Motor neuron (in vitro differentiated cells): ENCODE data around the gene ZGPAT. TPM values are rescaled to one million over a fixed set of nuclear protein-coding genes. Genes with fewer than 3 reads are reported as not detected.

Source experiments
- ATAC-seq, 8 experiments: fragments of 200-7000 bp; cut with Tn5 transposase; replicated peaks in 6 of 8; 2 replicates each; pipeline ENCODE4 v1.8.0; 2021; ENCODE audit warnings: mild to moderate bottlenecking in 8 of 8, moderate library complexity in 8 of 8
- H3K27ac ChIP-seq, 2 donors: fragments of 250-450 bp; sonication (Bioruptor Pico); 2 replicates each; pipeline ENCODE4 v1.9.0; 2021; ENCODE audit warnings: antibody characterized with exemption in 2 of 2, mild to moderate bottlenecking in 2 of 2, moderate library complexity in 1 of 2
- H3K4me1 ChIP-seq, 2 donors: fragments of 250-450 bp; sonication (Bioruptor Pico); replicated peaks in 1 of 2; 2 replicates each; pipeline ENCODE4 v1.6.1; 2021; ENCODE audit warnings: antibody characterized with exemption in 2 of 2, mild to moderate bottlenecking in 2 of 2, moderate library complexity in 1 of 2
- H3K4me3 ChIP-seq, 5 donors: fragments of 250-450 bp; sonication (Bioruptor Pico); 2 replicates each; pipeline ENCODE4 v1.9.0; 2021; ENCODE audit warnings: antibody characterized with exemption in 5 of 5, mild to moderate bottlenecking in 5 of 5, moderate library complexity in 4 of 5
- WGBS, 10 experiments: fragments of 450-650 bp; shearing (Covaris generic); methylation state at CpG; one replicate each; pipeline ENCODE4 v1.0.0; 2022; 5-methylcytosine and 5-hydroxymethylcytosine counted together
- in situ Hi-C, 9 experiments: fragments of 400-800 bp; cut with MboI; loops; one replicate each; pipeline ENCODE4 v1.15.0; 2021; ENCODE audit warnings: low sequenced_read_pairs in 9 of 9, low pct_unique_long_range_greater_than_20kb in 2 of 9; ENCODE audit not compliant: unreplicated experiment in 9 of 9
- total RNA-seq, 8 experiments: library from RNA; unstranded; fragments of 300-600 nt; gene quantifications; 2 replicates each; pipeline versions ENCODE4 v1.2.3 to v1.2.4, GENCODE V29; 2022

The ZGPAT gene
- total RNA-seq, 8 experiments from 2014 or later = 10.4 to 28.3 (median 15.7) TPM

DNA sequence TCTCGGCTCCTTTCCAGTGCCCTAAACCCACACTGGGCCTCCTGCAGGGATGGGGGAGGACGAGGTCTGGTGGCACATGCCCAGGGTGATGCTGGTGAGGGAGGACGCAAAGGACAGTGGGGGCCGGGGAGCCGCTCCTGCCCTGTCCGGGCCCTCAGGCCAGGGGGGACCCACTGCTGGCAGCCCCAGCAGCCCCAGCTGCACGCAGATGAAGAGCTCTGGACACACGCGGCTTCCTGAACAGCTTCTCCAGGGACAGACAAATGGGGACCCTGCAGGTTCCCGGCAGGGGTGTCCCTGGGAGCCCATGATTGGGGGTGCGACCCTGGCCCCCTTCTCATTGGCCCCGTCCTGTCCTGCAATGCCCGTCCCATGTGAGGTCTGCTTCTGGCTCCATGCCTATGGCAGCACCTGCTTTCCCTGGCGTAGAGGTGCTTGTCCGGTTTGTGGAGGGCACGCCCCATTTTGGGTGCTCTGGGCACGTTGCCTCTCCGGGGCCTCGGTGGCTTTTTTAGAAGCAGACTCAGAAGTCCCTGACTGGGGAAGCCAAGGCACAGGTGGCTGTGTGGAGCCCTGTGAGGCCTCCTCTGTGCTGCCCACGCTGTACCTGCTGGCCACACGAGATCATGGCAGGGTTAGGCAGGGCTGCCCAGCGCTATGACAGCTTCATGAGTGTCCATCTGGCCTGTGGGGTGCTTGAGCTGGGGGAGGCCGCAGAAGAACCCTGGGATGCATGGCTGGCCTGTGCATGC, 26.8 kb upstream of the ZGPAT start:
- WGBS, 10 experiments = 93 to 100% methylated on average over 2 to 8 of the region's 23 CpGs; no CpG with 5 or more reads in 8 of the 10 experiments
- no peak overlapping the region for H3K27ac ChIP-seq

DNA sequence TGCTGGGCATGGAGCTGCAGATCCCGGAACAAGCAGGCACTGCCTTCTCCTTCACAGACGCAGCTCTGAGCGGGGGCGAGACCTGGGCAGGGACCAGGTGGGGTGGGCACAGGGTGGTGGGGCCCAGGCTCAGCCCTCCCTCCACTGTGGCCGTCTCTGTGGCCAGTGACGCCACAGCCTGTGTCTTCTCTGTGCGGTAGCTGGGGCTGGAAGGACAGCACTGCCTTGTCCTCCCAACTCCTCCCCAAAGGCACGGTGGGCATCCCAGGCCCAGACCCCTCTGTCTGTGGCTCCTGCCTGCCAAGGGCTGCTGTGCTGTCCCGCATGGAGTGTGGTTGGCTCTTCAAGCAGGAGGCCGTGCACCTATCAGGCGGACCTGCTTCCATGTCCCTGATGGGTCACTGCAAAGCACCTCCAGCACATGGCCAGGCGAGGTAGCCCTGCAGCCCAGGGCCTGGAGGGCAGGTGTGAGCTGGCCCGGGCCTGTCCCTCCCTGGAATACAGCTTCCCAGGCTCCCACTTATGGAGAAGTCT, 26.2 kb upstream of the ZGPAT start:
- Histone ChIP-seq H3K27ac (no peak overlapping the region), H3K4me3 (no peak overlapping the region), H3K4me1 (peaks cover 6 to 7% of the 10 kb centered on the region in 2 donors)
- ATAC-seq = peak in 2 of 8 experiments; percentile 1 to 3
- 50% methylated on average over 2 of the region's 13 CpGs; no CpG with 5 or more reads in 9 of the 10 experiments for WGBS, 10 experiments
- in situ Hi-C loops = no loop called here

More for the DNA sequence above, 26.8 kb upstream of the ZGPAT start:
- H3K4me1 ChIP-seq = peaks cover 0 to under 1% of the 10 kb centered on the region in 2 donors
- in situ Hi-C loops = no loop called here
- ATAC-seq = peak in 3 of 8 experiments; percentile 4 to 14 (median 11)
- no peak overlapping the region for H3K4me3 ChIP-seq

DNA sequence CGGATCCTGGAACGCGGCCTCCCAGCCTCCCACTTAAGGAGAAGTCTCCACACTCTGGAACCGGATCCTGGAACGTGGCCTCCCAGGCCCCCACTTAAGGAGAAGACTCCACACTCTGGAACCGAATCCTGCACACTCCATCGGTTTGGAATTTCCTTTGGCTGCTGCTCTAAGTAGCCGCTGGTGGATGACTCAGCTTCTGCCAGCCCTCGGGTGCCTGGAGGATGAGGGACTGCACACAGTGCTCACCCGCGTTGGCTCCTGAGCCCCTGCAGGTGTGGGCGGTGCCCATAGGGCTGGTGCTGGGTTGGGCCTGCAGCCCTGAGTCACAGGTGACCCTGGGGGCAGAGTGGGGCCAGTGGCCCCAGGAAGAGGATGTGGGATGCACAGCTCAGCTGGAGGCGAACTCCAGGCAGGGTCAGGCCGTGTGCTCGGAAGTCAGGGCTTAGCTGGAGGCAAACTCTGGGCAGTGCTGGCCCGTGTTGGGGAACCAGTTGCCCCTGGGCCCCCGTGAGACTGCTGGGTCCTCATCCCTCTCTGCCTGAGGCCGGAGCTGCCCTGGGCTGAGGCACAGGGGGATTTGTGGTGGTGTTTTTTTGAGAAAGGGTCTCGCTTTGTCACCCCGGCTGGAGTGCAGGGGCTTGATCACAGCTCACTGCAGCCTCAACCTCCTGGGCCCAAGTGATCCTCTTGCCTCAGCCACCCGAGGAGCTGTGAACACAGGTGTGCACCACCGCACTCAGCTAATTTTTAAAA, 25.3 kb upstream of the ZGPAT start:
- ATAC-seq = peak in 4 of 8 experiments; percentile 7 to 63 (median 53)
- WGBS, 10 experiments = 21 to 92% (median 86%) methylated on average over 2 to 13 of the region's 22 CpGs; no CpG with 5 or more reads in 4 of the 10 experiments
- Histone ChIP-seq H3K27ac (no peak overlapping the region), H3K4me3 (no peak overlapping the region), H3K4me1 (peaks cover 15 to 16% of the 10 kb centered on the region in 2 donors)
- in situ Hi-C loops = no loop called here

DNA sequence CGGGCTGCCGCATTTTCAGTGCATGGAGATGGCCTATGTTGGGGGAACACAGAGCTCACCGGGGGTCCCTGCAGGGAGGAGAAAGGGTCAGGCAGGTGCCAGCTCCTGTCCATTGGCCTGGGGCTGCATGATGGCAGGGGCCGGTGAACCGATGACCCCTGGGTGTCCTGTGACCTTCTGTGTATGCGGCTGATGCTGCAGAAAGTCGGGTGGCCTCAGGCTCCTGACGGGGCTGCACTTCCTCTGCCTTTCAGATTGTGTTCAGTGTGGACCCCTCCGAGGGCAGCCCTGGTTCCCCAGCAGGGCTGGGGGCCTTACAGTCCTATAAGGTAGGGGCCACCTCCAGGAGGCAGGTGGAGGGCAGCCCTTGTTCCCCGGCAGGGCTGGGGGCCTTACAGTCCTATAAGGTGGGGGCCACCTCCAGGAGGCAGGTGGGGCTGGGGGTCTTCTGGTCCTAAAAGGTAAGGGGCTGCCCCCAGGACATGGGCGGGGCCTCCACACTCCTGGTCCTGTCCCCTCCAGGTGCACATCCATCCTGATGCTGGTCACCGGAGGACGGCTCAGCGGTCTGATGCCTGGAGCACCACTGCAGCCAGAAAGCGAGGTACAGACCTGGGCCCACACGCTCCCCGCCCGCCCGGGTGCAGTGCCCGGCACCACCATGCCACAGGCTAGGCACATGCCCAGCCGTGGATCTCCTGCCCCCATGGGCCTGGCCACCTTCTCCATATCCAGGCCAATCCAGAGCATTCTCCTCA, 22.4 kb upstream of the ZGPAT start:
- ATAC-seq = no peak
- Histone ChIP-seq H3K4me1 (peaks cover 15 to 19% of the 10 kb centered on the region in 2 donors), H3K27ac (no peak overlapping the region), H3K4me3 (no peak overlapping the region)
- in situ Hi-C loops = no loop called here
- WGBS, 10 experiments = 80 to 100% (median 92%) methylated on average over 1 to 2 of the region's 21 CpGs; no CpG with 5 or more reads in 6 of the 10 experiments

DNA sequence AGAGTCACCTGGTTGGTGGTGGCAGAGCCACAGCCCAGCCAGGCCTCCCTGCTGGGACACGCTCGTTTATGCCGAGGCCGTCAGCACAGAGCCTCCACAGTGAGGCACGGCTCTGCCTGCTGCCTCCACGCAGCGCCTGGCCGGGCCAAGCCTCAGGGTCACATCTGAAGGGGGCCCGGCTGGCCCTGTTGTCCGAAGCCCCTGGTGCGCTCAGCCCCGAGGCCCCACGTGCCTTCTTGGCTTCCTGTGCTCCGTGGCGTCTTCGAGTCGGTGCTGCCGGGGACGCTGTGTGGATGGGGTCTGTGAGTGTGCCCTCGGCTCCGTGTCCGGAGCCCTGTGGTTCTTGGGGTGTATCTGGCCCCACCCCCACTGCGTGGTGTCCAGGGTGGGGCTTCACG, 21.7 kb upstream of the ZGPAT start:
- H3K27ac ChIP-seq = peak overlapping the region; percentile 65 to 81
- in situ Hi-C loops = no loop called here
- ATAC-seq = no peak
- WGBS, 10 experiments = 70 to 100% (median 96%) methylated on average over 2 to 13 of the region's 24 CpGs; no CpG with 5 or more reads in 6 of the 10 experiments
- peaks cover 15 to 19% of the 10 kb centered on the region in 2 donors for H3K4me1 ChIP-seq
- no peak overlapping the region for H3K4me3 ChIP-seq

GRCh38 chr20:63686492-63687321, 21.1 kb upstream of the ZGPAT start:
- peaks cover 15 to 19% of the 10 kb centered on the region in 2 donors for H3K4me1 ChIP-seq
- peak; percentile 59 to 81 (median 74) for ATAC-seq
- no peak overlapping the region for H3K4me3 ChIP-seq
- WGBS, 10 experiments = 20 to 60% (median 32%) methylated on average over 1 to 22 of the region's 45 CpGs; no CpG with 5 or more reads in 6 of the 10 experiments
- H3K27ac ChIP-seq = peak overlapping the region; percentile 65 to 81
- in situ Hi-C loops = no loop called here

DNA sequence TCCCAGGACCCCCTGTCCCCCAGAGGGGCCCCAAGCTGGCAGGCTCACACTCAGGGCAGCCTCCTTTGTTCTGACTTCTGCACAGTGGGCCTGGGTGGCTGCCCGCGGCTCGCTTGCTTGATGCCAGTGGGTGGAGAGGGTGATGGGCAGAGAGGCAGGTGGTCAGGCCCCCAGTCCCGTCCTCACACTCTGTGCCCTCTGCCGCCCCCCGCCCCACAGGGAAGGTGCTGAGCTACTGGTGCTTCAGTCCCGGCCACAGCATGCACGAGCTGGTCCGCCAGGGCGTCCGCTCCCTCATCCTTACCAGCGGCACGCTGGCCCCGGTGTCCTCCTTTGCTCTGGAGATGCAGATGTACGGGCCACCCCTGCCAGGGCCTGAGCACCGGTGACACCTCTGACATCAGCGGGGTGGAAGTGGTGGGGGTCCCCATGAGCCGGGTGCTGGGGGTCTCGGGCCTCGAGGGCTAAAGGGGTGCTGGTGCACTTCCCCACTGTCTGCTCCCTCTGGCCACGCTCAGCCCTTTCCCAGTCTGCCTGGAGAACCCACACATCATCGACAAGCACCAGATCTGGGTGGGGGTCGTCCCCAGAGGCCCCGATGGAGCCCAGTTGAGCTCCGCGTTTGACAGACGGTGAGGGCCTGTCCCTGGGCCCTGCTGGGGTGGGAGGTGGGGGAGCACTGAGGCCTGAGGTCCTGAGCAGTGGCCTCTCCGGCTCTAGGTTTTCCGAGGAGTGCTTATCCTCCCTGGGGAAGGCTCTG, 20.2 kb upstream of the ZGPAT start:
- WGBS, 10 experiments = 100% methylated on average over 1 of the region's 29 CpGs; no CpG with 5 or more reads in 9 of the 10 experiments
- H3K4me1 ChIP-seq = peaks cover 15 to 19% of the 10 kb centered on the region in 2 donors
- peak overlapping the region in 1 of 2 donors; percentile 81 for H3K27ac ChIP-seq
- ATAC-seq = peak in 3 of 8 experiments; percentile 0 to 3 (median 3)
- in situ Hi-C loops = no loop called here
- no peak overlapping the region for H3K4me3 ChIP-seq

DNA sequence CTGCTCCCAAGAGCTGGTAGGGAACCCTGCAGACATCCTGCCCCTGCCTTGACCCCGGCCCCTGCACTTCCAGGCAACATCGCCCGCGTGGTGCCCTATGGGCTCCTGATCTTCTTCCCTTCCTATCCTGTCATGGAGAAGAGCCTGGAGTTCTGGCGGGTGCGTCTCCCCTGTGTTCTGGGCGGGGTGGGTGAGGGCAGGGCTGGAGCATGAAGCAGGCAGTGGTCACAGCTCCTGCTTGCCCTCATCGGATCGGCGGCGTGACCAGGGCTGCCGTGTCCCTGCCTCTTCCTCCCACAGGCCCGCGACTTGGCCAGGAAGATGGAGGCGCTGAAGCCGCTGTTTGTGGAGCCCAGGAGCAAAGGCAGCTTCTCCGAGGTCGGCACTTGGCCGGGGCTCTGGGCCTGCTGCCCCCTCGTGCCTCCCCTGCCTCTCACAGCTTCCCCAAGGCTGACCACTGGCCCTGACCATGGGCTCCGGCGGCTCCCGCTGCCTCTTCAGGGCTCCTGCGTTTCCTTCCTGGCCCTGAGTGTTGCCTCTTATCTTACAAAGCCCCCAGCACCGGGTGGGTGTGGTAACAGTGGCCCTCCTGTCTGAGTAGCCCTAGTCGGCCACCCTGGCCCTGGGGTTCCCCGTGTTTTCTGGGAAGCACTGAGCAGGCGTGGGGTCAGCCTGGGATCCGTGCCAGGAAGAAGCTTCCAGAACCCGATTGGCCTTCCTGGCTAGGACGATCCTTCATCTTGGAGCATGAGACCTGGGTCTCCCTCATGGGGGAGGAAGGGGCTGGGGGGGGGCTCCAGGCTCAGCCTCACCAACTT, 19.4 kb upstream of the ZGPAT start:
- no peak for ATAC-seq
- peaks cover 15 to 19% of the 10 kb centered on the region in 2 donors for H3K4me1 ChIP-seq
- no peak overlapping the region for H3K27ac ChIP-seq
- in situ Hi-C loops = no loop called here
- WGBS, 10 experiments = 83 to 100% (median 97%) methylated on average over 1 to 5 of the region's 31 CpGs; no CpG with 5 or more reads in 4 of the 10 experiments
- H3K4me3 ChIP-seq = no peak overlapping the region

- 80 to 100% (median 100%) methylated on average over 1 to 2 of the region's 44 CpGs; no CpG with 5 or more reads in 7 of the 10 experiments for WGBS, 10 experiments
- H3K4me3 ChIP-seq = no peak overlapping the region
- no peak overlapping the region for H3K27ac ChIP-seq
- in situ Hi-C loops = no loop called here
- H3K4me1 ChIP-seq = peaks cover 15 to 19% of the 10 kb centered on the region in 2 donors
- no peak for ATAC-seq
Observed at GRCh38 chr20:63689046-63690002, 18.5 kb upstream of the ZGPAT start.
